ENCODE results near the gene E2F7. TPM values are rescaled to one million over a fixed set of nuclear protein-coding genes. Genes with fewer than 3 reads are reported as not detected.

E2F7 gene
- total and polyA plus RNA-seq, 2 donors (not counting 3 experiments of a cell fraction or from before 2014, with no cell fraction given) = 4.7 to 19.8 TPM

- H3K27ac ChIP-seq (ENCODE audit: insufficient read depth, low read depth, low read length) = no peak overlapping the region
- H2AFZ ChIP-seq (ENCODE audit: low read depth, low read length) = no peak overlapping the region
- H3K79me2 ChIP-seq (ENCODE audit: control insufficient read depth, insufficient read depth, low read length) = peaks cover 57% of the 10 kb centered on the region
Measured at GRCh38 chr12:77060136-77060882, 5.1 kb downstream of the E2F7 start.

GRCh38 chr12:77058740-77059139, 6.6 kb downstream of the E2F7 start:
- dilution Hi-C loops (cut with MboI; ENCODE audit: extremely low pct_ligation_motif_present, low sequenced_read_pairs) = no loop called here
- Histone ChIP-seq H3K79me2 (ENCODE audit: control insufficient read depth, insufficient read depth, low read length) (peaks cover 43% of the 10 kb centered on the region), H3K36me3 (ENCODE audit: control insufficient read depth in 2 of 2, extremely low read depth in 1 of 2, insufficient read depth in 2 of 2, low read length in 2 of 2) (peaks cover 0 to 14% of the 10 kb centered on the region in 2 experiments), H3K9me3 (replicated peaks; ENCODE audit: control insufficient read depth, insufficient read depth, low read length) (no peaks in the 10 kb centered on the region), H3K9ac (replicated peaks; ENCODE audit: extremely low read depth, insufficient read depth, low read length) (no peak overlapping the region), H3K9me1 (replicated peaks; ENCODE audit: control insufficient read depth, extremely low read depth, insufficient read depth, low read length) (no peaks in the 10 kb centered on the region), H3K4me2 (ENCODE audit: insufficient read depth, low read length) (no peak overlapping the region), H3K27me3 (ENCODE audit: control insufficient read depth in 2 of 2, insufficient read depth in 2 of 2, low read length in 2 of 2) (no peaks in the 10 kb centered on the region), H2AFZ (ENCODE audit: low read depth, low read length) (no peak overlapping the region), H3K4me3 (replicated peaks in 1 of 3; ENCODE audit: insufficient read depth in 1 of 3, low read depth in 1 of 3, low read length in 3 of 3) (no peak overlapping the region), H3K4me1 (ENCODE audit: control insufficient read depth, extremely low read depth, insufficient read depth, low read length) (peaks cover 13% of the 10 kb centered on the region), H4K20me1 (replicated peaks; ENCODE audit: control insufficient read depth, extremely low read depth, insufficient read depth, low read length) (no peaks in the 10 kb centered on the region), H3K27ac (ENCODE audit: insufficient read depth, low read depth, low read length) (no peak overlapping the region)
- POLR2A ChIA-PET = no interaction called here
- intact Hi-C loops (cut with micrococcal nuclease) = no loop called here
- TF ChIP-seq MAX (IDR thresholded peaks at IDR 0.05; ENCODE audit: insufficient read depth, insufficient read length) (no peak), JUN (IDR thresholded peaks at IDR 0.05; ENCODE audit: borderline replicate concordance, insufficient read depth, insufficient read length, low read depth) (no peak), POLR2AphosphoS5 (IDR thresholded peaks at IDR 0.05; ENCODE audit: insufficient read depth, low read depth, low read length) (no peak), EZH2 (IDR thresholded peaks at IDR 0.05; ENCODE audit: borderline replicate concordance, low read depth, low read length, severe bottlenecking) (no peak), GATA2 (IDR thresholded peaks at IDR 0.05; ENCODE audit: insufficient read depth, insufficient read length, low read depth, low read length) (no peak), FOS (IDR thresholded peaks at IDR 0.05; ENCODE audit: borderline replicate concordance, insufficient read depth, low read length) (no peak), MYC (IDR thresholded peaks at IDR 0.05; ENCODE audit: low read depth, low read length) (no peak)
- TF ChIP-seq, protein P1, sequence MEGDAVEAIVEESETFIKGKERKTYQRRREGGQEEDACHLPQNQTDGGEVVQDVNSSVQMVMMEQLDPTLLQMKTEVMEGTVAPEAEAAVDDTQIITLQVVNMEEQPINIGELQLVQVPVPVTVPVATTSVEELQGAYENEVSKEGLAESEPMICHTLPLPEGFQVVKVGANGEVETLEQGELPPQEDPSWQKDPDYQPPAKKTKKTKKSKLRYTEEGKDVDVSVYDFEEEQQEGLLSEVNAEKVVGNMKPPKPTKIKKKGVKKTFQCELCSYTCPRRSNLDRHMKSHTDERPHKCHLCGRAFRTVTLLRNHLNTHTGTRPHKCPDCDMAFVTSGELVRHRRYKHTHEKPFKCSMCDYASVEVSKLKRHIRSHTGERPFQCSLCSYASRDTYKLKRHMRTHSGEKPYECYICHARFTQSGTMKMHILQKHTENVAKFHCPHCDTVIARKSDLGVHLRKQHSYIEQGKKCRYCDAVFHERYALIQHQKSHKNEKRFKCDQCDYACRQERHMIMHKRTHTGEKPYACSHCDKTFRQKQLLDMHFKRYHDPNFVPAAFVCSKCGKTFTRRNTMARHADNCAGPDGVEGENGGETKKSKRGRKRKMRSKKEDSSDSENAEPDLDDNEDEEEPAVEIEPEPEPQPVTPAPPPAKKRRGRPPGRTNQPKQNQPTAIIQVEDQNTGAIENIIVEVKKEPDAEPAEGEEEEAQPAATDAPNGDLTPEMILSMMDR (IDR thresholded peaks at IDR 0.05; ENCODE audit: extremely low read depth in 1 of 2, insufficient read depth in 1 of 2, low read depth in 1 of 2, low read length in 2 of 2) = no peak
- CTCF ChIA-PET = interaction anchor here (0.9 to 2.8 kb wide), 4 partner anchors 9 to 266 kb away, joined by 3 to 14 read pairs (median 3); no protein-coding TSS in a partner anchor
- DNase-seq (ENCODE audit: low read depth, low spot score) = no peak
- FAIRE-seq = no peak
- no TSS peak for BruUV-seq (replicated peaks)

More at GRCh38 chr12:77060136-77060882, 5.1 kb downstream of the E2F7 start:
- dilution Hi-C loops (cut with MboI; ENCODE audit: extremely low pct_ligation_motif_present, low sequenced_read_pairs) (no loop called here), intact Hi-C loops (cut with micrococcal nuclease) (loop anchor here (5.0 kb wide), 1 partner anchor 882 kb away; no protein-coding TSS in a partner anchor)
- Histone ChIP-seq H3K4me3 (replicated peaks in 1 of 3; ENCODE audit: insufficient read depth in 1 of 3, low read depth in 1 of 3, low read length in 3 of 3) (no peak overlapping the region), H3K27me3 (ENCODE audit: control insufficient read depth in 2 of 2, insufficient read depth in 2 of 2, low read length in 2 of 2) (no peaks in the 10 kb centered on the region), H3K9me3 (replicated peaks; ENCODE audit: control insufficient read depth, insufficient read depth, low read length) (no peaks in the 10 kb centered on the region), H3K9me1 (replicated peaks; ENCODE audit: control insufficient read depth, extremely low read depth, insufficient read depth, low read length) (no peaks in the 10 kb centered on the region), H4K20me1 (replicated peaks; ENCODE audit: control insufficient read depth, extremely low read depth, insufficient read depth, low read length) (no peaks in the 10 kb centered on the region), H3K36me3 (ENCODE audit: control insufficient read depth in 2 of 2, extremely low read depth in 1 of 2, insufficient read depth in 2 of 2, low read length in 2 of 2) (peaks cover 0 to 13% of the 10 kb centered on the region in 2 experiments), H3K9ac (replicated peaks; ENCODE audit: extremely low read depth, insufficient read depth, low read length) (no peak overlapping the region), H3K4me1 (ENCODE audit: control insufficient read depth, extremely low read depth, insufficient read depth, low read length) (peaks cover 24% of the 10 kb centered on the region), H3K4me2 (ENCODE audit: insufficient read depth, low read length) (no peak overlapping the region)
- FAIRE-seq (no peak), DNase-seq (ENCODE audit: low read depth, low spot score) (no peak)
- BruUV-seq (replicated peaks) = no TSS peak
- POLR2A ChIA-PET = no interaction called here
- no peak for TF ChIP-seq POLR2AphosphoS5 (IDR thresholded peaks at IDR 0.05; ENCODE audit: insufficient read depth, low read depth, low read length)
- TF ChIP-seq MAX (IDR thresholded peaks at IDR 0.05; ENCODE audit: insufficient read depth, insufficient read length) = no peak
- CTCF ChIA-PET = interaction anchor here (1.1 to 2.8 kb wide), 4 partner anchors 10 to 92 kb away, joined by 3 to 14 read pairs (median 4); no protein-coding TSS in a partner anchor
